Kidney epithelial cell (primary cell): ENCODE data around the gene TYW1. TPM values are rescaled to one million over a fixed set of nuclear protein-coding genes. Genes with fewer than 3 reads are reported as not detected.
"Not testable (repeated sequence)": the region's sequence is repeated elsewhere in the genome, so short reads cannot be mapped to it uniquely, and the experiment has no call there.

Experiments used
- DNase-seq: peaks from one replicate; pipeline ENCODE4 v3.0.0-alpha.2; 2010; ENCODE audit warnings: low read depth
- H3K27me3 ChIP-seq: 2 replicates; pipeline ENCODE4 v1.6.0; 2011; ENCODE audit warnings: low read length; ENCODE audit not compliant: control insufficient read depth, insufficient read depth
- H3K36me3 ChIP-seq: 2 replicates; pipeline ENCODE4 v1.5.1; 2011; ENCODE audit warnings: low read length; ENCODE audit not compliant: control insufficient read depth, insufficient read depth
- H3K4me3 ChIP-seq: 2 replicates; pipeline ENCODE4 v1.5.1; 2011; ENCODE audit warnings: low read depth, mild to moderate bottlenecking, control low read depth, low read length
- total RNA-seq: library from RNA; depleted of rRNA; stranded (reverse); fragments of >200 nt; gene quantifications from 2 replicates; pipeline ENCODE4 v1.2.3, GENCODE V29; 2015
- TF ChIP-seq, protein P1 (sequence below): IDR thresholded peaks from 2 replicates; pipeline ENCODE4 v1.5.1; 2011; ENCODE audit warnings: mild to moderate bottlenecking, moderate library complexity, low read length, control low read depth, inconsistent platforms; ENCODE audit not compliant: insufficient read depth, poor library complexity, severe bottlenecking

The TYW1 gene
- total RNA-seq, 1 donor from 2014 or later: 19.0 TPM

GRCh38 chr7:67176730-67177129 is 180.1 kb downstream of the TYW1 start:
- H3K36me3 ChIP-seq, H3K27me3 ChIP-seq, H3K4me3 ChIP-seq, DNase-seq: not testable (repeated sequence)
- TF ChIP-seq, protein P1, sequence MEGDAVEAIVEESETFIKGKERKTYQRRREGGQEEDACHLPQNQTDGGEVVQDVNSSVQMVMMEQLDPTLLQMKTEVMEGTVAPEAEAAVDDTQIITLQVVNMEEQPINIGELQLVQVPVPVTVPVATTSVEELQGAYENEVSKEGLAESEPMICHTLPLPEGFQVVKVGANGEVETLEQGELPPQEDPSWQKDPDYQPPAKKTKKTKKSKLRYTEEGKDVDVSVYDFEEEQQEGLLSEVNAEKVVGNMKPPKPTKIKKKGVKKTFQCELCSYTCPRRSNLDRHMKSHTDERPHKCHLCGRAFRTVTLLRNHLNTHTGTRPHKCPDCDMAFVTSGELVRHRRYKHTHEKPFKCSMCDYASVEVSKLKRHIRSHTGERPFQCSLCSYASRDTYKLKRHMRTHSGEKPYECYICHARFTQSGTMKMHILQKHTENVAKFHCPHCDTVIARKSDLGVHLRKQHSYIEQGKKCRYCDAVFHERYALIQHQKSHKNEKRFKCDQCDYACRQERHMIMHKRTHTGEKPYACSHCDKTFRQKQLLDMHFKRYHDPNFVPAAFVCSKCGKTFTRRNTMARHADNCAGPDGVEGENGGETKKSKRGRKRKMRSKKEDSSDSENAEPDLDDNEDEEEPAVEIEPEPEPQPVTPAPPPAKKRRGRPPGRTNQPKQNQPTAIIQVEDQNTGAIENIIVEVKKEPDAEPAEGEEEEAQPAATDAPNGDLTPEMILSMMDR: peak; percentile 27

DNA sequence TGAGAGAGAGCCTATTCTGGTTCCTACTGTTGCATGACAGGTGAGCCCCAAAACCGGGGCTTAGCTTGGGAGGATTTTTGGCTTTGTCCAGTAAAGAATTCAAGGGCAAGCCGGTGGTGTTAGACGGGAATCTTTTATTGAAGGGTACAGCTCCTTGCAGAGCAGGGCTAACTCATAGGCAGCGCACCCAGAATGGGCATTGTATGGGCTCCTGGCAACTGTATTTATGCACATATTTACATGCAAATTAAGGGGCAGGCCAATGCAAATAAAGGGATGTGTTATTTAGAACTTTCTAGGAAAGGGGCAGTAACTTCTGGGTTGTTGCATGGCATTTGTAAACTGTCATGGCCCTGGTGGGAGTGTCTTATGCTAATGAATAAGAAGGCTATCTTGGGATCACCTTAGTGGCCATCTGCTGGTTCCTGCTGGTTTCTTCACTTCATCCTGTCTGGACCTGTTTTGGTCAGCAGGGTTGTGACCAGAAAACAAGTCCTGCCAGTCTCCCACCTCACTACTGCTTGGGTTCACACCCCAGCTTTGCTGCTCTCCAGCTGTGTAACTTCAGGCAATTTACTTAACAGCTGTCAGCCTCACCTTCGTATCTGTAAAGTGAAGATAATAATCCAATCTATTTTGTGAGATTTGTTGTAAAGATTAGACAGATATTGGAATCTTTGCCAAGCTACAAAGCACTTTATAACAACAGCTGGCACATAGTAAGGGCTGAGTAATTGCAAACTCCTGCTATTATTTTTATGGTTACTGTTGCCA is 182.5 kb downstream of the TYW1 start:
- H3K27me3 ChIP-seq, H3K36me3 ChIP-seq, DNase-seq, H3K4me3 ChIP-seq: not testable (repeated sequence)

GRCh38 chr7:67182956-67183750 is 186.5 kb downstream of the TYW1 start:
- not testable (repeated sequence) for H3K36me3 ChIP-seq, H3K27me3 ChIP-seq, H3K4me3 ChIP-seq, DNase-seq

DNA sequence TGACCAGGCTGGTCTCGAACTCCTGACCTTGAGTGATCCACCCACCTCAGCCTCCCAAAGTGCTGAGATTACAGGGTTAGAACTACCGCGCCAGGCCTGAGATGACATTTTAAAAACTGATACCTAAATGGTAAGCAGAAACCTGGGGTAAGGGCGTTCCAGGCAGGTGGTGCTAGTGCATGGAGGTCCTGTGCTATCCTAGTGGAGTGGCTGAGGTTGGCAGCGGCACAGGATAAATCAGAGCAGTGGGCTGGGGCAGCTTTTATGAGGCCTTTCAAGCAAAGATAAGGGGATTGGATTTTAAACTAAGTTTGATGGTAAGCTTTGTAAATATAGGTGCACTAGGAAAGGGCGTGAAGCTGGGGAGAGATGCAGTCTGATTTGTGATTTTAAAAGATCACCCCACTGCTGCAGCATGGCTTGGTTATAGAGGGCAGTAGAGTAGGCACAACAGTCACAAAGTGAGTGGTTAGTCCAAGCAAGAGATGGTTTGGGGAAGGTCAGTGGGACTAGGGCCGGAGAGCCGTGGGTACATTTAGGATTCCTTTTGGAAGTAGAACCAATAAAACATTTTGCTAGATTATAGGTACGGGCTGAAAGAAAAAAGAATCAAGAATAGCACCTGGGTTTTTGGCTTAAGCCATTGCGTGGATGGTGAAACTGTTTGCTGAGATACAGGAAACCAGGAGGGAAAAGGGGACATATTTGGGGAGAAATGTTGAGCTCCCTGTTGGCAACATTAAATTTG is 188.5 kb downstream of the TYW1 start:
- H3K4me3 ChIP-seq, H3K27me3 ChIP-seq, DNase-seq, H3K36me3 ChIP-seq: not testable (repeated sequence)

GRCh38 chr7:67185660-67186129 is 189.1 kb downstream of the TYW1 start:
- not testable (repeated sequence) for H3K36me3 ChIP-seq, DNase-seq, H3K4me3 ChIP-seq, H3K27me3 ChIP-seq

GRCh38 chr7:67189160-67189559 is 192.5 kb downstream of the TYW1 start:
- not testable (repeated sequence) for H3K4me3 ChIP-seq, DNase-seq, H3K36me3 ChIP-seq, H3K27me3 ChIP-seq

DNA sequence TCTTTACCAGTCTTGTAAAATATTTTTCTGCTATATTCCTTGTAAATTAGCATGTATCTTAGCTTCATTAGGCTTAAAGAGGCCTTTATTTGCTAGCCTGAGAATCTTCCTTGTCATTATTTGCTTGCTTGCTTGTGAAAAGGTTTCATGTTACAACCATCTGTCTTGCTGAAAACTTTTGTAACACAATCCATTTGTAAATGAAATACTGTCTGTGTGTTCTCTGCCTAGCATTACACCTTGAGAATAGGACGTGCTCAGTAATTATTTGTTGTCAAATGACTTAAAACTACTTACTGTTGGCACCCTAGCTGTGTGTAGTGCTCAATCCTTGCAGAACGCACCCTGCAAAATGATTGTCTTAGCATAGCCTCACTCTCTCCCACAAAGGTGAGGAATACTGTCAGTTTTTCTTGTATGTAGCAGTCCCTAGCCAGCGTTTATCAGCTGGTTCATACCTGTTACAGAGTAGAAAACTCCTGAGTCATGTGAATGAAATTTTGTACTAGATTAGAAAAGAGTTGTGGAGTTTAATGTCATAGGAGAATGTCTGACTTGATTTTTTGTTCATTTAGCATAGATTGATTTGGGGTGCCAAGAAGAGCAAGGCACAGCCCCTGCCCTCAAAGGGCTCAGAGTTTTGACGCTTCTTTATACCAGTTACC is 193.3 kb downstream of the TYW1 start:
- not testable (repeated sequence) for H3K27me3 ChIP-seq, DNase-seq, H3K36me3 ChIP-seq, H3K4me3 ChIP-seq

DNA sequence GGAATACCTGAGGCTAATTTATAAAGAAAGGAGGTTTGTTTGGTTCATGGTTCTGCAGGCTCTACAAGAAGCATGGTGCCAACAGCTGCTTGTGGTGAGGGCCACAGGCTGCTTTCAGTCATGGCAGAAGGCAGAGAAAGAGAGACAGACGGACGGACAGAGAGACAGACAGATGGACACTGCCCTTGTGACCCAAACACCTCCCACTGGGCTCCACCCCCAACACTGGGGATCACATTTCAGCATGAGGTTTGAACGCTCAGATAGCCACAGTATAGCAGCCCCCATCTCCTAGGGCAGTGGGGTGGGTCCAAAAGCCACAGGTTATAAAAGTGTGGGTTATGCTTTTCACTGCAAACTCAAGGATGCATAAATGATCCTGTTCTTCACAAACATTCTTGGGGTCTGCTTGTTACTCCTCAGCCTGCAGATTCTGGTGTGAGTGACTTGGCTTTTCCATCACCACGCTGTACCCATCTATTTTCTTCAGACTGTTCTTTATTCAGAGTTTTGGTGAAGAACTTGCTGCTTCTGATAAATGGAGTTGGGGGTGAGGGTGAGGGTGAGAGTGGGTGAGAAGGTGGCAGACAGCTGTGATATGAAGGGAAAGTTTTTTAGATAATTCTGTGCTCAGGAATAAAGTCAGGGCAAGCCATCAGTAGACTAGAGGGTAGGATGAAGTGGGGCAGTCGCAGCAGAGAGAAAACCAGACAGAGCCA is 194.5 kb downstream of the TYW1 start:
- H3K27me3 ChIP-seq, DNase-seq, H3K4me3 ChIP-seq, H3K36me3 ChIP-seq: not testable (repeated sequence)

DNA sequence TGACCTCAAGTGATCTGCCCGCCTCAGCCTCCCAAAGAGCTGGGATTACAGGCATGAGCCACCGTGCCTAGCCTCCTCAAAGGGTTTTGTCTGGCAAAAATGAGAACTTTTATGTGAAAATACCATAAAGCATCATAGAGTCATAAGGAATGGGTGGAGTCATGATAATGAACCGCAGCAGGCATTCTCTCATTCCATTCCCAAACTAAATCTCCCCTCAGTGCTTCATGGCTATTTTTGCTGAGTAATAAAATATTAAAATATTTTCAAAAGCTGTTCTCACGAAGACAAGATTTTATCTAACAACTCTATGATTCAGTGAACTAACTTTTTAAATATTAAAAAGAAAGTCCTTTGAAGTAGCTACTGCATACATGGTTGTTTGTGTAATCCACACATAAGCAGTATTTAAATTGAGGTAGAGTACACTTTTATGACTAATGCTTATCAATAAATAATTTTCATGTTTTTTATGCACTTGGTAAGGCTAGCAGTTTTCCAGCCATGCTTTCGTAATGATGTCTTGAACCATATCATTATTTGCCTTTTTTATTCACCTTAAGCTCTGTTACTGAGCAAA is 195.6 kb downstream of the TYW1 start:
- H3K4me3 ChIP-seq, H3K27me3 ChIP-seq, DNase-seq, H3K36me3 ChIP-seq: not testable (repeated sequence)

GRCh38 chr7:67192889-67193613 is 196.4 kb downstream of the TYW1 start:
- not testable (repeated sequence) for H3K27me3 ChIP-seq, H3K4me3 ChIP-seq, H3K36me3 ChIP-seq, DNase-seq

DNA sequence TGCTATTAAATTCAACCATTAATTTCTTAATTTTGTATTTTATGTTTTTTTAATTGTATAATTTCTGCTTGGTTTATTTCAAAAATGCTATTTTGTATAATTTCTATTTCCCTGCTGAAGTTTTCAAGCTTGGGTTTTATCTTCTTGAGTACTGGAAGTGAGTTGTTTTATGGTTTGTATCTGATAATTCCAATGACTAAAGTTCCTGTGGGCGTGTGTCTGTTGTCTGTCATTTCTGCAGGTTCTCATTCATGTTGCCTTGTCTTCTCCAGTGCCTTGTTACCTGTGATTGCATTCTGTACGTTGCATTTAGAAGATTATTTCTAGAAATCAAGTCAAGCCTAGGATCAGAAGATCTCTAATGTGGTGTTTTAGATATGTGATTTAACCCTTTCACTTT is 199.5 kb downstream of the TYW1 start:
- not testable (repeated sequence) for H3K27me3 ChIP-seq, H3K36me3 ChIP-seq, H3K4me3 ChIP-seq, DNase-seq
